Left ventricle myocardium inferior (tissue), 1 donor: ENCODE data around the gene AGAP1. TPM values are rescaled to one million over a fixed set of nuclear protein-coding genes. Genes with fewer than 3 reads are reported as not detected.

Experiments used
- DNase-seq: peaks from one replicate; pipeline ENCODE4 v3.0.0-alpha.2; 2020
- H3K27ac ChIP-seq: fragments of 200-600 bp; replicated peaks from 2 replicates; pipeline ENCODE4 v1.8.0; 2021
- H3K27me3 ChIP-seq: fragments of 200-600 bp; 2 replicates; pipeline ENCODE4 v1.8.0; 2021; ENCODE audit warnings: low read depth
- H3K36me3 ChIP-seq: fragments of 200-600 bp; 2 replicates; pipeline ENCODE4 v1.8.0; 2021
- H3K4me1 ChIP-seq: fragments of 200-600 bp; 2 replicates; pipeline ENCODE4 v1.8.0; 2021
- H3K4me3 ChIP-seq: fragments of 200-600 bp; 2 replicates; pipeline ENCODE4 v1.8.0; 2021; ENCODE audit warnings: mild to moderate bottlenecking, moderate library complexity
- H3K9me3 ChIP-seq: fragments of 200-600 bp; replicated peaks from 2 replicates; pipeline ENCODE4 v1.8.0; 2021
- CTCF ChIP-seq: fragments of 200-600 bp; IDR thresholded peaks from 2 replicates; pipeline ENCODE4 v1.8.0; 2021; ENCODE audit warnings: antibody characterized with exemption, mild to moderate bottlenecking, borderline replicate concordance
- intact Hi-C: fragments of 100-400 bp; cut with micrococcal nuclease; formaldehyde crosslinking; loops from one replicate; pipeline ENCODE4 v1.11.0; 2022
- total RNA-seq: library from RNA; stranded (reverse); fragmentation: NEBNext Ultra II Directional; extraction: Animal tissue kit (Norgen Biotek cat#: 25700); gene quantifications from one replicate; pipeline ENCODE4 v1.2.1, GENCODE V29; 2021
- donor health status: DM: no; HTN: yes; CAD: no; lungs with severe emphysema.

Gene AGAP1
- total RNA-seq, 1 donor from 2014 or later = 18.1 TPM

GRCh38 chr2:235754357-235755207 lies 260.7 kb downstream of the AGAP1 start:
- Histone ChIP-seq H3K27me3 (no peaks in the 10 kb centered on the region), H3K4me1 (no peaks in the 10 kb centered on the region), H3K27ac (no peak overlapping the region), H3K9me3 (no peaks in the 10 kb centered on the region), H3K36me3 (peaks cover 21% of the 10 kb centered on the region), H3K4me3 (no peak overlapping the region)
- no peak for TF ChIP-seq CTCF
- no peak for DNase-seq
- intact Hi-C loops = no loop called here

- H3K4me3 ChIP-seq = no peak overlapping the region
- no peak overlapping the region for H3K27ac ChIP-seq
- no peaks in the 10 kb centered on the region for H3K27me3 ChIP-seq
- H3K36me3 ChIP-seq = peaks cover 10% of the 10 kb centered on the region
- no peak for TF ChIP-seq CTCF
- H3K9me3 ChIP-seq = no peaks in the 10 kb centered on the region
- DNase-seq = no peak
- H3K4me1 ChIP-seq = no peaks in the 10 kb centered on the region
- intact Hi-C loops = no loop called here
Observed at GRCh38 chr2:235756491-235756890, 262.6 kb downstream of the AGAP1 start.

GRCh38 chr2:235757212-235757611 lies 263.4 kb downstream of the AGAP1 start:
- intact Hi-C loops = no loop called here
- Histone ChIP-seq H3K4me1 (no peaks in the 10 kb centered on the region), H3K9me3 (no peaks in the 10 kb centered on the region), H3K27me3 (no peaks in the 10 kb centered on the region), H3K4me3 (no peak overlapping the region), H3K36me3 (peaks cover 8% of the 10 kb centered on the region), H3K27ac (no peak overlapping the region)
- no peak for TF ChIP-seq CTCF
- DNase-seq = no peak

- no peak for TF ChIP-seq CTCF
- no peaks in the 10 kb centered on the region for H3K4me1 ChIP-seq
- no peak for DNase-seq
- intact Hi-C loops = no loop called here
- H3K9me3 ChIP-seq = no peaks in the 10 kb centered on the region
- H3K36me3 ChIP-seq = peaks cover 8% of the 10 kb centered on the region
- no peaks in the 10 kb centered on the region for H3K27me3 ChIP-seq
- no peak overlapping the region for H3K27ac ChIP-seq
- no peak overlapping the region for H3K4me3 ChIP-seq
Observed at GRCh38 chr2:235757640-235758039, 263.8 kb downstream of the AGAP1 start.

- Histone ChIP-seq H3K27ac (no peak overlapping the region), H3K4me1 (no peaks in the 10 kb centered on the region), H3K36me3 (peaks cover 18% of the 10 kb centered on the region), H3K27me3 (no peaks in the 10 kb centered on the region), H3K9me3 (no peaks in the 10 kb centered on the region), H3K4me3 (no peak overlapping the region)
- DNase-seq = no peak
- TF ChIP-seq CTCF = no peak
- intact Hi-C loops = no loop called here
Observed at GRCh38 chr2:235762832-235763598, 269.2 kb downstream of the AGAP1 start.
